NT2/D1 (cell line): ENCODE data around the gene MATK.
"Not testable (repeated sequence)": the region's sequence is repeated elsewhere in the genome, so short reads cannot be mapped to it uniquely, and the experiment has no call there.

Experiments
- YY1 ChIP-seq: IDR thresholded peaks from 2 replicates; pipeline ENCODE4 v1.6.1; 2011; ENCODE audit not compliant: insufficient read length, insufficient read depth
- ZNF274 ChIP-seq: IDR thresholded peaks from 2 replicates; pipeline ENCODE4 v1.6.1; 2011; ENCODE audit warnings: mild to moderate bottlenecking, low read depth, low read length

- not testable (repeated sequence) for TF ChIP-seq YY1, ZNF274
These were observed 30.0 kb upstream of the MATK start for GRCh38 chr19:3816148-3816547.
